GM13977 (cell line): ENCODE data around the gene TNFAIP8L2.
"Not testable (repeated sequence)": the region's sequence is repeated elsewhere in the genome, so short reads cannot be mapped to it uniquely, and the experiment has no call there.

ENCODE experiments used
- DNase-seq: peaks from one replicate; pipeline ENCODE4 v3.0.0; 2012; ENCODE audit warnings: low spot score
- CTCF ChIP-seq: IDR thresholded peaks from 2 replicates; pipeline ENCODE4 v1.5.1; 2012; ENCODE audit warnings: mild to moderate bottlenecking, control low read depth; ENCODE audit not compliant: insufficient read depth; ENCODE audit errors: extremely low read depth, missing control alignments
- in situ Hi-C: fragments of 300-500 bp; cut with MboI; formaldehyde crosslinking; loops from one replicate; pipeline ENCODE4 v1.12.0; 2022; ENCODE audit warnings: low sequenced_read_pairs, low pct_unique_long_range_greater_than_20kb, mixed read lengths, inconsistent platforms; ENCODE audit not compliant: unreplicated experiment

The TNFAIP8L2 gene

GRCh38 chr1:151184211-151184610 lies 27.8 kb downstream of the TNFAIP8L2 start:
- in situ Hi-C loops, result no loop called here
- no peak for TF ChIP-seq CTCF
- DNase-seq, result no peak

DNA sequence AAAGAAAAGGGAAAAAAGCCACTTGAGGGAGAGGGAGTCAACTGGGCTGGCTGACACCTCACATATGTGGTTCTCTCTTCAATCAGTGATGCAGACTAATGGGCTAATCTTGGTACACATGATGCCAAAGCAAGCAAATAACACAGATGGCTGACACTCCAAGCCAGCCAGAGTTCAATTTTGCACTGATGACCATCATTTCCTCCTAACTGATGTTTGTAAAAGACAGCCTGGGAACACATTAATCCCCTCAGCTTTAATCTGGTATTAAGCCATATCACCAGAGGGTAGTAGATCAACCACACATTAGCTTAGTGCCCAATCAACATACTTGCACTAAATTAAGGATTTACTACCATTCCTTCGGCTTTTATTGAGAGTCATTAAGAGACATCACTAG lies 30.8 kb downstream of the TNFAIP8L2 start:
- no peak for TF ChIP-seq CTCF
- in situ Hi-C loops, result no loop called here
- DNase-seq, result no peak

GRCh38 chr1:151188667-151189066 lies 32.2 kb downstream of the TNFAIP8L2 start:
- in situ Hi-C loops, DNase-seq: not testable (repeated sequence)

DNA sequence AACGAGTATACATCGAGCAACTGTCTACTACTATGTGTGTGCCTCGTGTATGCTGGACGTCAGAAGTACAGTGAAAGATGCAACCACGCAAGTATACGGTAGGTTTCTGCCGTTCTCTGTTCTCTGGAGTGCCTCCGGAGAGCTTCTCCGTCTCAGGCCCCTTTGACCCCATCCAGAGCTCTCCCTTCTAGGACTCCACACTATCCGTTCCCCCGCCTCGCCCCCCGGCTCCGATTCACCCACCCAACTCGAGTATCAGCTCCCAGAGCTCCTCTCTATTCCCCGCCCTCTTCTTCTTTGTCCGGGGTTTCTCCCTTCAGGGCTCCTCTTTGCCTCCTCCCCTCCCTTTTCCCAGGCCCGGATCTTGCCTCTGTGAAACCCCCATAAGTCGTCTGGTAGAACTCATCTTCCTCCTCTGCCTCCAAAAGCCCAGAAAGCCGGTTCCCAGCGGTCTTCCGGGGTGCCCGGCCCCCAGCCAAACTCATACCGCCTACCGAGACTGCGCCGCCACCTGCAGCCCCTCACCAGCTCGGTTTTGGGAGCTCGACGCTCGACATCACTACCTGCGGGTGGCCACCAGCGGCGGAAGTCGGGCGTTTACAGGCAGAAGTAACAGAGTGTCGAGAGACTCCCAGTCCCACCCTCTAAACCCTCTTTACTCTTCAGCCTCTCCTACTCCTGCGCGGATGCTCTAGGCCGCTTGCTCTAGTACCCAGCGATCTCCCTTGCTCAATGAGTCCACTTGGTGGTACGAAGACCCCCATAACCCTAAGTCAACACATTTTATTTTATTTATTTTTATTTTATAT lies 33.4 kb downstream of the TNFAIP8L2 start, which contains the start of gene VPS72:
VPS72 (minus strand) TSS at position 561 of the 809 bp plus-strand sequence; CDS start at position 485, 76 bp downstream.
- DNase-seq, result peak; percentile 90
- in situ Hi-C loops, result no loop called here
- TF ChIP-seq CTCF, result no peak

GRCh38 chr1:151192047-151192446 lies 35.6 kb downstream of the TNFAIP8L2 start:
- no peak for DNase-seq
- in situ Hi-C loops, result no loop called here
- no peak for TF ChIP-seq CTCF

GRCh38 chr1:151193304-151193703 lies 36.9 kb downstream of the TNFAIP8L2 start:
- no peak for TF ChIP-seq CTCF
- in situ Hi-C loops, result no loop called here
- no peak for DNase-seq

DNA sequence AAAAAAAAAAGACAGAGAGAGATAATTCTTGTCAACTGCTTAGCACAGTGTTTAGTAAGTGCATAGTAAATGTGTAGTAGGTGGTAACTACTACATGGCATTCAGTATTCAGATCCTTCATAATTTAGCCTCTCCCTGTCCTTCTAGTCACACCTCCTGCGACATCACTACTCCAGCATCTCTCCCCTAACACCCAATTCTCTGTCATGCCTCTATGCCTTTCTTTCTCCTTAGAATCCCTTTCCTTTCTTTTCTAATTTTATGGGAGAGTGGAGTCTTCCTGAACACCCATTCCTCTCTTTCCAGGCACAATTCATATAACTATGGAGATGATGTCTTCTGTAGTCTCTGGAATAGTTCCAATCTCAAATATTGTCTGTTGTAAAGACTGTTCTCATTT lies 37.4 kb downstream of the TNFAIP8L2 start:
- no peak for DNase-seq
- no peak for TF ChIP-seq CTCF
- in situ Hi-C loops, result no loop called here

GRCh38 chr1:151194894-151195594 lies 38.6 kb downstream of the TNFAIP8L2 start:
- DNase-seq, in situ Hi-C loops: not testable (repeated sequence)
